ENCODE results near the gene KIF21B.

KIF21B gene

DNA sequence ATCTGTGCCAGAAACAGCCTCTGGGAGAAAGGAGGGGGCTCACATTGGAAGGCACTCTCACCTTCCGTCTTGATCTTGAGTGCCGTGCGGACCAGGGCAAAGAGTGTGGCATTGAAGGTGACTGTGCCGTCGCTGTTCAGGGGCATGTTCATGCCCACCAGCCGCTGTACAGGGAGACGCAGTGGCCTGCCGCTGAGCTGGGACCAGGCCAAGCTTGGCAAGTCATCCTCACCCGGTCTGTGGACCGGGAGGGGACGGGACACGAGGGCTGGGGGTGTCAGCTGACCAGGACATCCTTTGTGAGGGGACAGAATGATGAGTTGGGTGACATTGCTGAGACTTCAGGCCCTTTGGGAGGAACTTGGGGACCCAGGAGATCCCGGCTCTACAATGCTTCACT is 25.0 kb upstream of the KIF21B start:
- no peak for DNase-seq

DNA sequence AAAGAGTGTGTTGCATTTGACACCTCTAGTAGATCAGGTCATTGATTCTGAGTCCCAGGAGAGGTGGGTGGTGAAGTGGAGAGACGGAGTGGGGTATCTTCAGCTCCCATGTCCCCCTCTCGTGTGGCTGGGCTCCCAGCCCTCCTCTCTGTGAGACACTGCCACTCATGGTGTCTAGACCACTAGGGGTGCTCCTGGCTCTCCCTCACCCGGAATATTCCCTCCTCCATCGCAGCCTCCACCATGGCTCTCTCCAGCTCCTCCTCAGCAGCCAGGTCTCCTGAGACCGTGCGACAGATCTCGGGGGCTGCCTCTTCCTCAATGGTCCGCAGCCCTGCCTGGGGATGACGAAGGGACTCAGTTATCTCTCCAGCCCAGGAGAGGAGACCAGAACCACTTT is 20.6 kb upstream of the KIF21B start:
- no peak for DNase-seq

DNA sequence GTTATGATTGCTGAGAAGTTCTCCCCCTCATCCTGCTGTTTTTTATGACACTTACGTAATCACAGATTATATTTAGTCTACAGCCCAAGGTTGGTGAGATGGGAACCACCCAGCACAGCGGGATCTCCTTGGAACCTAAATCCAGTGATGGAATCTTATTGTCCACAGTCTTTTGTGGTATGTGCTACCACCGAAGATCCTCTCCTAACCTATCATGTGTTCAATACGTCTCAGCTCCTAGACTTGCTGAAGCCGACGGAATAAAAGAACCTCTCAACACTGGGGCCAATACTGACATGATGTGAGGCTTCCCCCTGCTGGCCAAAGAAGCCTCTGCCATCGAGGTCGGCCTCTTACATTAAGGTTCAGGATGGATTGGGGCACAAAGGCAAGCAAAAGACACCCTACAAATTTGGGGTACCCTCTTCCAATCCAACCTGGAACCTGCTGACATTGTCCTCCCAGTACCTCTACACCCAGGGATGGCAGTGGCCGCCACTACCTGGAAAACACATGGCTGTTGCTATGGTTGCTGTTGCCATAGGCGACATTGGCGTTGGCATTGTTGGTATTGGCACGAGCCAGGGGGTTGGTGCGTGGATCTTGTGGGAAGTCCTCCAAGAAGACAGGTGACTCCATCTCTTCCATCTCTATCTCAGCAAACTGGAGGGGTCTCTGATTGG is 19.4 kb upstream of the KIF21B start:
- DNase-seq, result peak; percentile 71 to 76

DNA sequence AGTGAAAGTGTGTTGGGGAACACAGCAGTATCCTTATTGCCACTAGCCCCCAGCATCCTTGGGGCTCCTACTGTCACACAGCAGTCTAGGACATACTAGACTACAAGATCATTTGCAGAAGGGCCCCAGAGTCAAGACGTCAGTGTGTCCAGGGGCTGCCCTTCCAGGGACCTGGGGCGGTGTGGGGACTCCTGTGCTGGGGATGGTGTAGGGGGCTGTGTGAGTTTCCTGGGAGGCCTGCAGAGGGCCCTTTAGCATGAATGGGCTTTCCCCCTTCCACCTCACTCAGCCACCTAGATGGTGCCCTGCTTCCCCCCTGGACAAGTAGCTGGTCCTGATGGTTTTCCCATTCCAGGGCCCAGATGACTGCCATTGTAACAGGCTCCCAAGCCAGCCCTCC is 17.5 kb upstream of the KIF21B start:
- no peak for DNase-seq

DNA sequence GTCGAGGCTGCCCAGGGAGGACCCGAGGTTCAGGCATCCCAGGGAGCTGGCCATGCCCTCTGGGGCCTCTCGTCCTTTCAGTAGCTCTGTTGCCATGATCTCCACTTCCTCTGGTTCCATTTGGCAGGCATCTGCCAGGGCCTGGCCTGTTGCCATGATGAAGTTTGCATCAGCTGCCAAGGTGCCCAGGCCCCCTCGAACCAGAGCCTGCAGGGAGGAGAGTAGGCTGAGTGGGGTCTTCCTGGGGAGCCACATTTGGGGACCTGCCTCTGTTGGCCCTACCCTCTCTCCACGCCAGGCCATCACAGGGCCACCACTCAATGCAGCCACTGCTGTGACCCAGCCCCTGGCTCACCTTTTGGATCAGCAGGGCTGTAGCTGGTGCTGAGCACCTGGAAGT is 16.4 kb upstream of the KIF21B start:
- DNase-seq, result no peak

DNA sequence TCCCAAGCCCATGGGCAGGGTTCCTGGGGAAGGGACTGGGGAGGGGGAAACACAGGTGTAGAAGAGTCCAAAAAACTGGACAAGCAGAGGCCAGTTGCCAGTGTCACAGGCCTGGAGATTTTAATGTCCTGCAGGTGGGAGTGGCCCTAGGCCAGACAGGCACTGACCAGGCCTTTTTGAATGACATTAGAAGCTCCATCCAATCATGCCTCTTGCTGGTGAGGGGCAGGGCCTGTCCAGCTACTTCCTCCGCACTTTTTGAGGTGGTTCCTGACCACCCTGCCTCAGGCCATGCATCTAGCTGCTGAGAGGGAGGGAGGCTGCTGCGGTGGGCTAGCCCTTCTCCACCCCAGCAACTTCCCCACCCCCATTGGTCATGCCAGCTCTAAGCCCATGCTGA is 15.9 kb upstream of the KIF21B start:
- DNase-seq, result no peak

DNA sequence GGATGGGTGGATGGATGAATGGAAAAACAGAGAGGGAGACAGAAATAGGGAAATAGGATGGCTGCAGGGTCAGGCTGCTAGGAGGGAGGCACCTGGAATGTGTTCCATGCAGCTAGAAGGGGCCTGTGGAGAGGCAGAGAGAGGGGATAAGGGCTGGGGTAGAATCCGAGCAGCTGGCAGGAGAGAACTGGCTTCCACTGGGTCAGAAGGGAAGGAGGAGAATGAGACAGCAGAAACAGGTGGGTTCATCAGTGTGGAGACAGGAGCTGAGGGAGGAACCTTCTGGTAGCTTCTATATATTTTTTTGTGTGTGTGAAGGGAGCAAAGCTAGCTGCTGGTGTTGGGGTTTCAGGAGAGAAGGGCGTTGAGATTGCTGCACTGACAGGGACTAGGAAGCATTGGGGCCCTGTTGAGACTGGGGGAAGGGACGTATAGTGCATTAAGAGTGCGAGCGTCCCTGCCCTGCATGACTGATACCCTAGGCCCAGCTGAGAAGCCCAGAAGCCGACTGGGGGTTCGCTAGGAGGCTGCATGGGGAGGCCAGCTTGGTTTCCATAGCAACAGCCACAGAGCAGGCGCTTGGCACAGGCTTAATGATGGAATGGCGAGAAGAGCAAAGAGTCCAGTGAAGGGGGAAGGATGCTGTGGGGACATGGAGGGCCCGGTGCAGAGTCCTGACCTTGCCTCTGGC is 14.8 kb upstream of the KIF21B start:
- no peak for DNase-seq

DNA sequence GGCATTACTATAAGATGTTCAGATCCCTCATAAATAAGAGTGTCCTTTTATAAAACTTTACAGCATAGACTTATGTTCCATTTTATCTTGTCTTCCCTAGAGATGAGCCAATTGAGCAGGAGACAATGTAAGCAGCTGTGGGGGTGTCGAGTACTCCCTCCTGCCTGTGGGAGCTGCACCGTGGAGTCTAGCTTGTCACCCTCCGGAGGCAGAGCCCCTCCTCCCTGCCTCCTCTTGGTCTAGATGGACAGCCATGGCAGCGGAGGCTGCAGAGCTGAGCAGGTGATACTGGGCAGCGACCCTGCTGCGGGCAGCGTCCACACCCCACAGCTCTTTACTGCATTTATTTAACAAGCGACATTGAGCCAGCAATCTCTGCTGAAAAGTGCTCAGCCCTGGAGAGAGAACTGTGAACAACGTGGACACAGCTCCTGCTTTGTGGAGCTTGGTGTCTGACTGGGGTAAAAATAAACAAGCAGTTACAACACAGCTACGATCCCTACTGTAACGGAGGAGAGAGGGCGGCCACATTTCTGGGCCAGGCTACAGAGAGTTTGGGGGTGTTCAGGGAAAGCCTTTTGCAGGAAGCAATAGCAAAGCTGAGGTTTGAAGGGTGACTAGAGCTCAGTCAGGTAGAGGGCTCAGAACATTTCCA is 12.8 kb upstream of the KIF21B start:
- DNase-seq, result no peak

DNA sequence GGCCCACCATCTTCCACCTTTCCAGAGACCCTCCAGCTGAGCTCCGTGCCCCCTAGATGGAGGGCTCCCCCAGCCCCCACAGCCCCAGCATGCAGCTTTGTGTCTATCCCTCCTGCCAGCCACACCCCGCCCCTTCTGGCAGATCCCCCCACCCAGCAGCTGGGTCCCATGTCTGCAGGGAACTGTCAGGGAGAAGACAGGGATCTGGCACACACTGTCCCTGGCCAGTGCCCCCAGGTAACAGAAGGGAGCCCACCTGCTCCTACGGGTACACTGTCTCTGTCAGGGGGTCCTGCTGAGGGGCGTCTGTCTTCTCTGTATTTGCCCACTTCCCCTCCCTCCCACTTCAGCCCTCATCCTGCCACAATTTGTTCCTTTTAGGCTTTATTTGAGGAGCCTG is 11.2 kb upstream of the KIF21B start:
- no peak for DNase-seq

DNA sequence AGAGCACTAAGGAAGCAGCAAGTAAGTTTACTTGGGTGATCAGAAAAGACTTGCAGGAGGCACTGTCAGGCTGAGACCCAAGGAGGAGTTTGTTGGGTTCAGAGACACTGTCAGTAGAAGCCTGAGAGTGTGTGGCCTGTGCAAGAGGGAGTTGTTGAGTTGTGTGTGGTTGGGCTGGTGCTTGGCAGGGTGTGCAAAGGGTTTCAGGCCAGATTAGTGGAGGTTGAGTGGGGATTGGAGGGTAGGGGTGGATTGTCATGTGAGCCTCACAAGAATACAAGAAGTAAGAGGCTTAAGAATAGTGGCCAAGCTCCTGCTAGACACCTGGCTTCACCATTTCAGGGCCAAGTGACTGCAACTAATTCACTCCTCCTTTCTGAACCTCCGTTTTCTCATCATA is 8.9 kb upstream of the KIF21B start:
- no peak for DNase-seq

DNA sequence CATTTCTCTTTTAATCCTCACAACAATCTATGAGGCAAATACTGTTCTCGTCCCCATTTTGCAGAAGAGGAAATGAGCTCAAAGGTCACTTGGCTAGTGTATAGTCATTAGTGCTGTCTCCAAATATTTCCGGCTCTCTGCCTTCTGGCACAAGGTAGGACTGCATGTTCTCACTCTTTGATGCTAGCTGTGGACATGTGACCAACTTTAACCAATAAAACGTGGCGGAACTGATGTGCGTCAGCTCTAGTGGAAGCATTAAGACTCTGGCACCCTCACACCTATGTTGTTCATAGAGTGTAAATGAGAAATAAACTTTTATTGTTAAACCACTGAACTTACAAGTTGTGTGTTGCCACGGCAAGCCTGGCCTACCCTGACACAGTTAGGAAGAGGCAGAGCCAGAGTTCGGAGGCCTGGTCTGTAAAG is 5.0 kb upstream of the KIF21B start:
- DNase-seq, result no peak

DNA sequence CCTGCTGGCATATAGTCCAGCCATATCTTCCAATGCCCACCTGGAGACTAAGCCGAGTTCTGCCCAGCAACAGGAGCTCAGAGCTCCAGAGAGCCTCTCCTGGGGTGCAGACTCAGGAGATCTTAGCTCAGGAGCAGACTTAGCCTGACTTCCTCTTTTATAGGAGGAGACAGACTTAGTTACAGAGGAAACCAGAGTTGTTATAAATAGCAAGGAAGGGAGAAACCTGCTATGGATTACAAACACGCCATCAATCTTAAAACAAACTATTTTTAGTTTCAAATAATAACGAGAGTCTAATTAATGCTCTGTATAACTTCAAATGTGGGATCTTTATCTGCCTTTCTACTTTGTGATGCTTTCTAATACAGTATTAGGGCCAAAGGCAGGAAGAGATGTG is 3.3 kb upstream of the KIF21B start:
- DNase-seq, result no peak

DNA sequence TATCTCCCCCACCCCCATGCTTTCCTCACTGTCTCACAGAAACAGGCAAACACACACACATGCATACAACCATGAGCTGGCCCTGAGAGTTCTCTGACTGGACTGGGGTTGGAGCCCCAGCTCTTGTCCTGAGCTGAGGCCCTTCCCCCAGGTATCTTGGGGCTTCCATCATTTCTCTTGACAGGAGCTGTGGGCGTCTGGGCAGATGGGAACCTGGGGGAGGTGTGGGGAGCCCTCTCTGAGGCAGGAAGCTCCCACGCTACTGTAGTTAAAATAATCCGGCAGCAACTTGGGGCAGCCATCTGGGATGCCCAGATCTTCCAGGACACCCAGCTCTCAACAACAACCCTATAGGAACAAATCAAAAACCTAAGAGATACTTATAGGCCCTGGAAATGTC is 2.7 kb upstream of the KIF21B start:
- DNase-seq, result no peak

DNA sequence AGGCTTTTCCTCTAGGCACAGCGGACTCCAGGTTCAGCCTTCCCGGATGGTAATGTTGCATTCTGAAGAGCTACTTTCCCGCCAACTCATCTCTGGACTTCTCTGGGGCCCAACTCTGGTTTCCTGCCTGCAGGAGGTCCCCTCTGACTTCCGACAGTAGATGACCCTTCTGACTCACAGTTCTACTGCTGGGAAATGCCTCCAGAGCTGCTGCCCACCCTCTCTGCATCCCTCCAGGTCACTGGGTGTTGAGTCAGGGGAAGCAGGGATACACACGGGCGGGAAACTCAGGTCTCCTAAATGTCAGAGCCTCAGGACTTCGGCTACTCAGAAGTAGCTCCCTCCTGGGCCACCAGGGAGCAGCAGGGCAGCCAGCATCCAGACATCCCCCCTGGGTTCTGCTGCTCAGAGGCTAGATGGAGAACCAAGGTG is 2.1 kb upstream of the KIF21B start:
- no peak for DNase-seq

DNA sequence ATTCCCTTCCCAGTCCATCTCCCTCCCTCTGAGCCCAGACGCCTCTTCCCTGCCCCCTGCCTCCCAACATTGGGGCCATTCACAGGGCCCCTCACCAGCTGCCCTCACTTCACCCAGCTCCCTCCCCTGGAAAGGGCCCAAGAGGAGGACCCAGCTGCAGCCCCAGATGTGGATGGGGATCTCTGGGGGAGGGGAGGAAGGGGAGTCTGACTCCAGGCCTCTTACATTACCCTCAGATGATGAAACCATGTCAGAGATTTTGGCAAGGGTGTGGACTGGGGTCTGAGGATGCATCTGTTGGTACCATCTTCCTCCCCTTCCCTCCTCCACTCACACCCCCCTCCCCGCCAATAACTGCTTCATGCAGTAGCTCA is 1.1 kb upstream of the KIF21B start:
- no peak for DNase-seq

DNA sequence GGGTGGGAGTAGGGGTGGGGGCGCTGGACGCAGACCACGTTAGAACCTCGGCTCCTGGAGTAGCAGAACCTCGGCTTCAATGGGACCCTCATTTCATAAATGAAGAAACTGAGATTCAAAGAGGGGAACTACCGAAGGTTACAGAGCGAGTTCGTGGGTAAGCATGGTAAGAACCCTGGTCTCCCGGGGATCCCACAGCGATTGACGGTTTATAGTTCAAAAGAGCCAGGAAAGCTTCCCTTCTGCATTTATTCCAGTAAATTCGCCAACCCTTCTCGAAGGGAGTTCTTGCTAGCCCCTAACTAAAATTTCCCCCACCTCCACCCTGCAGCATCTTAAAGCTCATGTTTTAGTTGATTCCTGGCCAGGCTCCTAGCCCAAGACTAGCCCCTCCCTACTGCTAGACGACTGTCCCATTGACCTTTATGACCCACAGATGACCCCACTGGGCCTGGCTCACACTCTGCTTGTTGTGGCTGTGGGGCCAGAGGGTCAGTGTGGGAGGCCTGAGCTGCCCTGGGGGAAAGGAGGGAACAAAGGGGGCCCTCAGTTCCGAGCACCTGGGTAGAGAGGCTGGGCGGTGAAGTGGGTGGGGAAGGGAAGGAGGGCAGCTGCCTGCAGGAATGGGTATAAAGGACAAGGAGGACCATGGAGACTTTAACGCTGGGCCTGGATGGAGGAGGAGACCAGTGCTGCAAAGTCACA is 558 bp upstream of the KIF21B start:
- no peak for DNase-seq

DNA sequence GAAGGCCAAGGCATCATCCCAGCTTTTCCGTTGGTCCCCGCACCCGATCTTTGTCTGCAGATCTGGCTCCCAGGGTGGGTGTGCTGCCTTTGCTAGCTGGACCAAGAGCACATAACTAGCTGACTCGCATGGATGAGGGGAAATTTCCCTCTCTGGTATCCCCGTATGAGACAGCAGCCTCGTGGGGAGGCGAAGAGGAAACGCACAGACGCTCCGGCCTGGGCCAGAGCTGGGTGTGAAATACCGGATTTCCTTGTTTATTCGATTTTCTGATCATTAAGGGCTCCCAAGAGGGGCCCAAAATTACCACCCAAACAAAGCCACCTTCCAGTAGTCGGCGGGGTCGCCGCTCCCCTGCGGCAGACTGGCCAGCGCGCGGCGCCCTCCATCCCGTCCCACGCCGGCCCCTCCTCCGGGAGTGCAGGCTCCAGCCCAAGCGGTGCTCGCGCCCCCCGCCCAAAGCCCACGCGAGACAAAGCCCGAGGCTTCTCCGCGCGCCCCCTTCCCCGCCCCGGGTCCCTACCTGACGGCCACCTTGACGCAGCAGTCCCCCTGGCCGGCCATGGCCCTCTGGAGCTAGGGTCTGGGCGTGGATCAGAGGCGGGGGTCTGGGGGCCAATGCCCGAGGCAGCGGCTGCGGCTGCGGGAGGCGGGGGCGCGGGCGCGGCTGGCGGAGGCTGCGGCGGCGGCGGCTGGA is 546 bp downstream of the KIF21B start:
- DNase-seq, result peak; percentile 45 to 50

DNA sequence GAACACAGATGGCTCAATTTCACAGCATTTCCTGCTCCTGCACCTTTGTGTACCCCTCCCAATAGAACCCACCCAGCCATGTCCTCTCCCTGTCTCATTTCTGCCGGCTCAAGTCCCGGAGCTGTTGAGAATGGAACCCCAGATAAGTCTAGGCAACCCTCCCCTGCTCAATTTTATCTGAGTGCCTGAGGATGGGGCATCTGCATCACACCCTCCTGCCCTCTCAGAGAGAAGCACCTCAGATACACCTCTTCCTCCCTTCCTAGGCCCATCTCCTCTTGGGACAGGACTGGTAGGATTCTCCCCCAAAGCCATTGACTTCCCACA is 1.1 kb downstream of the KIF21B start:
- no peak for DNase-seq

DNA sequence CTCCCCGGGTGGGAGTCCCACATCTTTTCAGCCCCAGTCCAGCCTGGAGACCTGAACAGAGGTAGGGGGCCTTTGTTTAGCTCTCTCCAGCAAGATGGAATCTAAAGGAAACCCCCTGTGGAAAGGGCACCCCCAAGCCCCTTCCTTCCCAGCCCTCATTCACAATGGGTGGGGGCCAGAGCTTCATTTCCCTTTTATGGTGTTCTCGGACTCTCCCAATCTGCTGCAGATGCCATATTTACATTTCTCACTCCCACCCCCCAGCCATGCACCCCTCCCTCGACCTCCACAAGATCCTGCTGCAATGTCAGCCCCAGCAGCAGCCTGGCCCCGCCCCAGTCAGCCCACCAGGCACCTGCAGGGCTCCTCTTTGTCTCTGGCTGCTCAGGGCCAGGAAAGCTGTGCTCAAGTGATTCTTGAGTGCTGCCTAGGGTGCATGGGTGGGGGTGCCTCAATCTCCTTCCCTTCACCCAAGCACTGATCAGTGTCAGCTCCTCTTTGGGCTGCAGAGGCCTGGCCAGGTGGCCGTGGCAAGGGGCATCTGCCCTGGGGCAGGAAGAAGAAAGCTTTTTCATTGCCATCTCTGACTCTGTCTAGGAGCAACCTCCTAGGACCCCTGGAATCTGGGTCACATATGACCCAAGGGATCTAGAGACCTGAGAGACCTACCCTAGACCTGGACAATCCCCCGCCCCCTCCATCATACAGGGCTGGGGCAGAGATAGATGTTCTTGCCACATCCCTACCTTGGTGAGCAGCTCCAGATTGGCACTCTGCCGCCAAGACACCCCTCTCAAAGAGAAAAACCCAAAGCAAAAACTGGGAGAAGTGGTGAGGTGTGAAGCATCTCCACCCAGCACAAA is 1.7 kb downstream of the KIF21B start:
- DNase-seq, result no peak

DNA sequence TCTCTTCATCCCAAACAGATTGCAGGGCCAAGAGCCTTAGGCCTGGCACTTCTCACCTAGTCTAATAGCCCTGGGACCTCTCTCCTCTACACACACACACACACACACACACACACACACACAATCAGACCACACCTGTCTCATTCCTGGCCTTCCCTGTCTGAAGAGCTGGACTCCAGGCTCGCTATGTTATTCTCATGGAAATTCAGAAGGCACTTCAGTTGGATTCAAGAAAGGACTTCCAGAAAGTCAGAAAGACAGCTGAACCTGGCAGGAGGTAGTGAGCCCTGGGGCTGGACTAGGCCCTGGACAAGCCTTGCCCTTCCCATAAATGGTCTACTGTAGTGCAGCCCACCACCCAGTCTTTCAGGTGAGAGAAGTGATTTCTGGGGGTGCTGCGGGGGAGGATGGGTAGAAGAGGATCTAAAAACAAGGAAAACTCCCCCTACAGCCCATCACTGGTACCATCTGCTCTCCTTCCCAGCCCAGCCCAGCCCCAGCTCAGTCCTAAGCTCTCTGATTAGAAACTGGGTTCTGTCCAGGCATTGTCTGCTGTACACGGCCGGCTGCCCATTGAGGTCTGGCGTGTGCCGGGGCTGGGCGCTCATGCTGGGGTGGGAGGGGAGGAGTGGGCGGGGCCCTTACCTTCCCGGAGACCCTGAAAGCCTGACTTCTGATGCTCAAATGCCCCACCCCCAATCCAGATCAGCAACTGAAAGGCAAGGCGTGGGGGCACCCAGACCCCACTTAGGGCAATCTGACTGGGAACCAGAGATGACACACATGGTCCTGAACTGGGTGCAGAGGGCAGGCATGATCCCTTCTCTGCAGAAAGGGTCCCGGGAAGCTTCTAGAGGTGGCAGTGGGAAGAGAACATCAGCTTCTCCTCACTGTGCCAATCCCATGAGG is 2.5 kb downstream of the KIF21B start:
- DNase-seq, result peak in 1 of 2 donors; percentile 36

DNA sequence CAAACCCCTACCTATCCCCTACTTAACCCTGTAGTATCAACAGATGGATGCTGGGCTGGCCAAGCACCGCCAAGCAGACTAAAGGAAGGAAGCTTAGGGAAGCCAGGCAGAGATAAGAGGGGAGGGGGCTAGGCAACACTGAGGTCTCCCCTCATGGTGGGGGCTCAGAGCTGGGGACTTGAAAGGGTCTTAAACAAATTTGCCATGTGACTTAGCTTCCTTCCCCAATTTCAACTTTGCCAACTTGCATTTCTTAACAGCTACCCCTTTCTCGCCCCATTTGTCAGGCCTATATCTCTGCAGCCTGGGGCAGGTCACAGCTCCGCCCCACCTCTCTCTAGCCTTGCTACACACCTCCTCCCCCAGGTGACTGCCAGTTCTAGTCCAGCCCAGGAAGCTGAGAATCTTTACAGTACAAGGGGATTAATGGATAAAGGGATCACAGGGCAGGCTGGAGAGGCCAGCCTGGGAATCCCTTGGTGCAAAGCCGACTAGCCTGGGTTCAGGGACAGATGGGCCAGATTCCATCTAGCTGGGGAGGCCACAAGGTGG is 3.4 kb downstream of the KIF21B start:
- peak; percentile 46 to 49 for DNase-seq

All from CD4-positive, alpha-beta T cell treated with Interleukin-1 beta for 1 hour (primary cell).